GM19397 (cell line): Measurements from ENCODE around the gene ABL1.

Experiments
- ATAC-seq: cut with Tn5 transposase; IDR thresholded peaks from one replicate; pipeline ENCODE4 v1.9.1; 2021; ENCODE audit warnings: mild to moderate bottlenecking, moderate library complexity; ENCODE audit not compliant: unreplicated experiment

The ABL1 gene

GRCh38 chr9:130913599-130914416, 78.8 kb downstream of the ABL1 start:
- ATAC-seq: no peak

DNA sequence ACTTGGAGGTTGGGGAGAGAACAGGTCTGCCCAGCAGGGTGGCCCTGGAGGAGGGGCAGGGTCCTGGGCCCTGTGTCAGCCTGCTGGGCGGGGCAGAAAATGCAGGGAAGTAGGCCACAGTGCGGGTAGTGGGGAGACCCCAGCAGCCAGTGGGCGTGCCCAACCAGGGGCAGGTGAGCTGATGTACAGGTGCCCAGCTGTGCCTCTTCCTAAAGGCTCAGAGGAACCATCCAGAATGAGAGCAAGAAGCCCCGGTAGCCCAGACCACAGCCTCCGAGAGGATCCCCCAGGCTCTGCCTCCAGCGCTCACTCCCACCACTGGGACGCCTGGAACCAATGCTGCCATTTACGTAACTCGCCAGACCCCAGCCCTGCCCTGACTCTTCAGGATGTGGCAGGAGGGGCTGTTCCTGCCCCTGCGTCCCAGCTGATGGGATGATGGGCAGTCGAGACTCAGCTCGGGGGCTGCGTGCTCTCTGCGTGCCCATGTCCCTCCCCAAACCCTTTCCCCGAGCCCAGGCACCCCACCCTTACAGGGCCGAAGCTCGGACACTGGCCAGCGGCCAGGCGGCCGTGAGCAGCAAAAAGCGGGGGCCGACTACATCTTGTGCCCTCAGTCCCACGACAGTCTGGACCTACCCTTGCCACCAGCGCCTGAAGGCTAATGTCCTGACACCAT, 79.5 kb downstream of the ABL1 start:
- ATAC-seq: no peak

GRCh38 chr9:130915096-130915447, 80.0 kb downstream of the ABL1 start:
- ATAC-seq: no peak

DNA sequence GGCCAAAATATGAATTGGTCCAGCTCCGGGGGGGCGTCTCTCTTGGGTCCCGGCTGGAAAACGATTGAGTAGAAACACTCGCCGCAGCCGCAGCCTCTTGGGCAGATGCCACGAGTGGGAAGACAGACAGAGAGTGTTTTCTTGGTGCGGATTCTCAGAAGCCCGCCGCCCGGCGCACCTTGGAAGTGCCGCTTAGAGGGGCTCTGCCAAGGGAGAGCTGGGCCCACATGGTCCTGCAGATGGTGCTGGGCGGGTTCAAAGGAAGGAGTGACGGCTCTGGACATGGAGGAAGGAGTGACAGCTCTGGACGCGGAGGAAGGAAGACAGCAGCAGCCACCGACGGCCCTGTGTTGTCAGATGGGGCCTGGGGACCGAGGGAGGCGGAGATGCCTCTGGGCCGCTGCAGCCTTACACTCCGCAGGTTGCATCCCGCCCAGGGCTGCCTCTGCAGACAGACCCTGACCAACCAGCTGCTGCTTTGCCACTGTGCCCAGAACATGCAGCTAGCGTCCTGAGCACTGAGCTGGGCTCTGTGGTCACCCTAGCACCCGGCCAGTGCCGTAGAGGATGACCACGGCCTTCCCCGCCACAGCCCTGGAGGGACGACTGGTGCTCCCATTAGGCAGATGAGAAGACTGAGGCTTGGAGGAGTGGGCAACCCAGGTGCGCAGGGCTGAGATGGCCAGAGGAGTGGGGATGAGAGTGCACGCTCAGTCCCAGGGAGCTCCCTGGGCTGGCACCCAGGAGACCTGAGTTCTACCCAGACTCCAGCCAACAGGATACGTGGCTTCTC, 82.3 kb downstream of the ABL1 start:
- no peak for ATAC-seq

- ATAC-seq: no peak
These were observed 83.2 kb downstream of the ABL1 start for GRCh38 chr9:130918101-130918825.

- no peak for ATAC-seq
These were observed 83.9 kb downstream of the ABL1 start for GRCh38 chr9:130918826-130919558.

DNA sequence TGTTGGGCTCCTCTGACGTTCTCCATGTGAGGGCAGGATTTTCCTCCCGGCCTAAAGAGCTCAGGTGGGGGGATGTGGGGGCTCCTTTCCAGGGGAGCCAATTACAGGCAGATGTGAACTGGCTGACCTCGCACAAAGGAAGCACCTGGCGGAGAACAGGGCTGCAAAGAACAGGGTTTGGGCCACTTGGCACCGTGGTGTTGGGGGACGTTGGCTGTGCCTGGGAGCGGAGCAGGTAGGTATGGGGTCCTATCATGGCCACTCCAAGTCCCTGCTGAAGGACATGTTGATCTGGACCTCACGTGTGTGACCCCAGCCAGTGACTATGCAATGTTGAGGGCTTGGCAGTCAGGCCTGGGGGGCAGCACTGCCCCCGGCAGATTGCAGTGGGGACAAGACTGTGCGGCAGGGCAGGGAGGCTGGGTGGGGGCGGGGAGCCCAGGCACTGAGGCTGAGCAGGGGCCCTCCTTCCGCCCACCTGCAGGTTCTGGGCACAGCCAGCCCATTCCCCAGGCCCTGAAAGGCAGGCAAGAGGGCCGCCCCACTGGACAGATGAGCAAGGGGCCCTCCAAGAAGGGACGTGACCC, 84.6 kb downstream of the ABL1 start:
- no peak for ATAC-seq

DNA sequence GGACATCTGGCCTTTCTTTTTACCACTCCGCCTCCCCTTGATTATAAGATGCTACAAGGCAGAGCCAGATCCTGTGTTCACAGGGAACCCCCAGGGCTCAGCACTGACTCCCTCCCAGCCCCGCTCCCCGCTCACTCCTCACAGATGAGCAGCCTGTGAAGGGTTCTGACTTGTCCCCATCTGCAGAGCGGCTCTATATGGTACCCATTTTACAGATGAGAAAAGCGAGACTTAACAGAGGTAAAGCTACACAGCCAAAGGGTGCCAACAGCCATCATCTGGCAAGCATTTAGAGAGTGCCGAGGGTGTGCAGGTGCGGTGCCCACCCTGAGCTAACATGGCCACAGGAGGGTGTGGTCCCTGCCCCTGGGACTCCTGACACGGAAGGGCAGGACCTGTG, 85.2 kb downstream of the ABL1 start:
- no peak for ATAC-seq

DNA sequence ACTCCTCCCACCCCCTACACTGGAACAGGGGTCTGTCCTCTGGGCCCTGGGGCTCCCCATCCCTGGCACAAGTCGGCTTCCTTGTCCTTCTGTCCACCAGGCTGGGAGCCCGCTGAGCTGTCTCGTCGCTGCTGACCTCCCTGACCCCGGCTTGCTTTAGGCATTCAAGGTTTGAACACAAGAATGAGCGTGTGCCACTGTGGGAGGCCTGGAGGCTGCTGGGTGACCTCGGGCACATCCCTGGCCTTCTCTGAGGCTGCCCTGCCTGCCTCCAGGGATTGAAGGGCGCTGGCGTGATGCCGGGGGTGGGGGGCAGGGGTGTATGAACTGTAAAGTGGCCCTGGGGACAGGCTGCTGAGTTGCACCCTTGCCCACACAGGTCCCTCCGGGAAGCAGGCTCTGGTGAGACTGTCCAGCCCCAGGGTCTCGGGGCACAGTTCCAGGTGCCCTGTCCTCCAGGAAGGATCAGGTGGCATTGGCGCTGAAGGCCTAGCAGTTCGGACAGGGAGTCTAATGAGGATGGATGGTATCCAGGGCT, 85.8 kb downstream of the ABL1 start:
- no peak for ATAC-seq

DNA sequence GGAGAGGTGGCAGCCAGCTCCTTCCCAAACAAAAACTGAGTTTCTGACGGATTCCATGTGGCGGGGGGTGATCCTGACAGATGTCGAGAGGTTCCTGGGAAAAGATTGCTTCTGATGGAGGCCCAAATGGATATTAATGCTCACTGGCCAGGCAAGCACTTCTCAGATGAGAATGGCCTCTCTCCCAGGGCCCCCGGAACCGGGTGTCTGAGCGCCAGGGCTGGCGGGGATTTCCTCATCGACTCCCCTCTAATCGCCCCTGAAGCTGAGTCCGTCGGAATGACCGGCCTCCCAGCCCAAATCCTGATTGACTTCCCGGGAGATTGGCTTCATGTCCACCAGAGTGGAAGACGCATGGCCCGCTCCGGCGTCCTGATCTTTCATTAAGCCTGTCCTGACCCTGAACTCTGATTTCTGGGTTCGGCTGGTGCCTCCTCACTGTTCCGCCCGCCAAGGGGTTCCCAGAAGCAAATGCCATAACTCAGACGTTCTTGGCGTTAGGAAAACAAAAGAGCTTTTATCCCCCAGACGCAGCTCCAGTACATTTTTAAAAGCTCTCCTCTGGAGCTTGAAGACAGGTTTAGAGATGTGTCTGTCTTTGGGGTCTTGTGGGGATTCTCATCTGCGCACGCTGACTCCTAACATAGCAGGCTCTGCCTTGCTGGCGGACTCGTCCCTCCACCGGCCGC, 86.4 kb downstream of the ABL1 start:
- no peak for ATAC-seq

- ATAC-seq: no peak
These were observed 87.2 kb downstream of the ABL1 start for GRCh38 chr9:130921989-130922892.

GRCh38 chr9:130922893-130923610, 88.0 kb downstream of the ABL1 start:
- ATAC-seq: no peak

- no peak for ATAC-seq
These were observed 88.8 kb downstream of the ABL1 start for GRCh38 chr9:130923611-130924447.

GRCh38 chr9:130924448-130924788, 89.4 kb downstream of the ABL1 start:
- no peak for ATAC-seq

GRCh38 chr9:130925050-130925678, 90.1 kb downstream of the ABL1 start:
- ATAC-seq: no peak

- ATAC-seq: no peak
These were observed 92.3 kb downstream of the ABL1 start for GRCh38 chr9:130927338-130927737.
